GM12891 (cell line): ENCODE measurements around the gene GRIK1.

Experiments used
- POLR2A ChIP-seq: IDR thresholded peaks from 2 replicates; pipeline ENCODE4 v1.6.1; 2011; ENCODE audit warnings: low read depth, low read length, control low read depth
- POLR2AphosphoS5 ChIP-seq: IDR thresholded peaks from 2 replicates; pipeline ENCODE4 v1.6.1; 2011; ENCODE audit warnings: low read depth, low read length, control low read depth
- POU2F2 ChIP-seq: IDR thresholded peaks from 2 replicates; pipeline ENCODE4 v1.6.1; 2011; ENCODE audit warnings: low read depth, mild to moderate bottlenecking, control low read depth, low read length, moderate library complexity
- TAF1 ChIP-seq: IDR thresholded peaks from 2 replicates; pipeline ENCODE4 v1.6.1; 2011; ENCODE audit warnings: low read depth, low read length, control low read depth

- TF ChIP-seq POLR2A (no peak), TAF1 (no peak), POLR2AphosphoS5 (no peak), POU2F2 (no peak)
Measured at GRCh38 chr21:29951911-29952310, 12.1 kb upstream of the GRIK1 start.
